ENCODE measurements around the gene DNM2. TPM values are rescaled to one million over a fixed set of nuclear protein-coding genes. Genes with fewer than 3 reads are reported as not detected.
A peak's percentile ranks its signal among the peaks of the same experiment; 100 is the strongest.

The DNM2 gene
- total and polyA plus RNA-seq, 2 of the 13 experiments (the other 11 are each of a cell fraction or from before 2014, with no cell fraction given), result 41.7 to 59.8 TPM

- TF ChIP-seq ARID5B (CRISPR knock-in tag; IDR thresholded peaks at IDR 0.05) (peak; percentile 14; the same call in 1 of the 2 replicates), DMTF1 (CRISPR knock-in tag; IDR thresholded peaks at IDR 0.05) (no peak; the same call in 1 of the 2 replicates), RFX3 (CRISPR knock-in tag; IDR thresholded peaks at IDR 0.05) (no peak), NFYB (CRISPR knock-in tag; IDR thresholded peaks at IDR 0.05) (no peak; the same call in 1 of the 2 replicates), KIAA2018 (CRISPR knock-in tag; IDR thresholded peaks at IDR 0.05; ENCODE audit: borderline replicate concordance) (no peak), ZNF577 (CRISPR knock-in tag; IDR thresholded peaks at IDR 0.05; ENCODE audit: borderline replicate concordance, low read depth) (no peak), ZNF414 (CRISPR knock-in tag; IDR thresholded peaks at IDR 0.05) (peak; percentile 32; the same call in 1 of the 2 replicates), ZNF850 (CRISPR knock-in tag; conservative IDR thresholded peaks at IDR 0.05) (no peak), ZBTB3 (CRISPR knock-in tag; IDR thresholded peaks at IDR 0.05; ENCODE audit: borderline replicate concordance, low read depth) (no peak), HOXA5 (CRISPR knock-in tag; IDR thresholded peaks at IDR 0.05) (no peak; the same call in 1 of the 2 replicates), CC2D1A (CRISPR knock-in tag; IDR thresholded peaks at IDR 0.05) (no peak), MIER3 (CRISPR knock-in tag; IDR thresholded peaks at IDR 0.05; ENCODE audit: borderline replicate concordance) (no peak), POLR2AphosphoS2 (IDR thresholded peaks at IDR 0.05; ENCODE audit: low read depth, low read length) (no peak)
These were observed 118.8 kb downstream of the DNM2 start (continued) for GRCh38 chr19:10836479-10837330.

Data from HepG2 (cell line).